NCI-H128 (cell line): Measurements from ENCODE around the gene COX4I2.

Experiments
- DNase-seq: peaks from one replicate; lab custom pipeline; 2025; ENCODE audit not compliant: unreplicated experiment; lab: John Stamatoyannopoulos, UW

The COX4I2 gene

GRCh38 chr20:31675828-31676608, 38.3 kb downstream of the COX4I2 start:
- no peak for DNase-seq

GRCh38 chr20:31676609-31676989, 38.9 kb downstream of the COX4I2 start:
- DNase-seq = no peak

GRCh38 chr20:31677553-31678260, 40.0 kb downstream of the COX4I2 start:
- DNase-seq = no peak

- no peak for DNase-seq
These were observed 41.0 kb downstream of the COX4I2 start for GRCh38 chr20:31678389-31679356.

- no peak for DNase-seq
These were observed 41.9 kb downstream of the COX4I2 start for GRCh38 chr20:31679357-31680285.

GRCh38 chr20:31680286-31681127, 42.8 kb downstream of the COX4I2 start:
- no peak for DNase-seq

GRCh38 chr20:31681128-31681727, 43.5 kb downstream of the COX4I2 start:
- DNase-seq = no peak

- DNase-seq = no peak
These were observed 44.1 kb downstream of the COX4I2 start for GRCh38 chr20:31681769-31682168.

- no peak for DNase-seq
These were observed 44.6 kb downstream of the COX4I2 start for GRCh38 chr20:31682352-31682751.

- DNase-seq = no peak
These were observed 45.2 kb downstream of the COX4I2 start for GRCh38 chr20:31682927-31683326.

- no peak for DNase-seq
These were observed 46.7 kb downstream of the COX4I2 start for GRCh38 chr20:31684153-31685015.

GRCh38 chr20:31685853-31686643, 48.3 kb downstream of the COX4I2 start:
- no peak for DNase-seq

GRCh38 chr20:31687777-31688176, 50.1 kb downstream of the COX4I2 start:
- DNase-seq = no peak

- no peak for DNase-seq
These were observed 51.4 kb downstream of the COX4I2 start for GRCh38 chr20:31689141-31689540.

- no peak for DNase-seq
These were observed 52.5 kb downstream of the COX4I2 start for GRCh38 chr20:31690124-31690666.

GRCh38 chr20:31691646-31692275, 54.0 kb downstream of the COX4I2 start:
- no peak for DNase-seq
